Measurements from ENCODE around the gene SPAG16.

- TF ChIP-seq CTCF (conservative IDR thresholded peaks at IDR 0.05 in 1 of 2, IDR thresholded peaks at IDR 0.05 in 1 of 2; ENCODE audit: low read depth in 1 of 2, low read length in 2 of 2) (no peak), EZH2 (IDR thresholded peaks at IDR 0.05; ENCODE audit: low read length, missing control alignments) (no peak)
These were observed 792.3 kb downstream of the SPAG16 start for GRCh38 chr2:214076527-214076926.

Data from fibroblast of lung (primary cell).